ENCODE measurements around the gene NDEL1.

Gene NDEL1

DNA sequence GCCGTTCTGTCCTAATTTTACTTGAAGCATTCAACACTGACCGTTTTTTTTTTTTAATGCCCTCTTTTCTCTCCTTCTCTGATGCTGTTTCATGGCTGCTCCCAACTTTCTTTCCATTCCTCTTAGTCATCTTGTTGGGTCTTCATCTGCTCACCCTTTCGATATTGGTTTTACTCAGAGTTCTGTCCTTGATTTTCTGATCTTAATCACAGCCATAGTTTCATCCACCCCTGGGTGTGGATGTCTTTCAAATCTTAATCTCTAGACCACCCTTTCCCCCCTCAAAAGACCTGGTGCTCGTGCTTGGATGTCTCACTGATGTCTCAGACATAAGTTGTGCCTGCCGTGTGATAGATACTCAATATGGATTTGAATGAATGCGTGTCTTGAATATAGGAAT is 22.4 kb downstream of the NDEL1 start:
- no peak for DNase-seq
- ATAC-seq: no peak
- Mint-ChIP-seq H3K27ac (no peak overlapping the region), H3K36me3 (ENCODE audit: low read depth) (peaks cover 47% of the 10 kb centered on the region), H3K27me3 (no peaks in the 10 kb centered on the region), H3K4me1 (peaks cover 9% of the 10 kb centered on the region), H3K9me3 (no peaks in the 10 kb centered on the region), H3K4me3 (no peak overlapping the region)

DNA sequence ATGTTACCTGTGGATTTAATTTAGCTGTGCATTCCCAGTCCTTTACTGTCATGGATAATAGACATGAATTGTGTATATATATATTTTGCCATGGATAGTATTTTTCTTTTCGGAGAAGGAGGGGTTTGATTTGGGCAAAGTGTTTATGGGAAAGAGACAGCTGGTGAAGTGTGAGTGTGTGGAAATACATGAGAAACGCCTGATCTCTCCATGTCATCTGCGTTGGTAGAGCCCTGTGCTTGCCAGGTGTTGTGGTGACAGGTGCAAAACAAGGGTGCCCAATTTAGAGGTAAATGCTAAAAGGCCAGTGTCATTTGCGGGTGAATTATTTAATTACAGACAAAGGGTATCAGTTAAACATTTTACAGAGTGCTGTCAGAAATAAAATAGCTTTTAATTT is 23.4 kb downstream of the NDEL1 start:
- ATAC-seq: no peak
- no peaks in the 10 kb centered on the region for H3K9me3 Mint-ChIP-seq
- peaks cover 51% of the 10 kb centered on the region for H3K36me3 Mint-ChIP-seq (ENCODE audit: low read depth)
- H3K27me3 Mint-ChIP-seq: no peaks in the 10 kb centered on the region
- DNase-seq: no peak
- H3K4me1 Mint-ChIP-seq: peaks cover 9% of the 10 kb centered on the region
- no peak overlapping the region for H3K4me3 Mint-ChIP-seq
- no peak overlapping the region for H3K27ac Mint-ChIP-seq

DNA sequence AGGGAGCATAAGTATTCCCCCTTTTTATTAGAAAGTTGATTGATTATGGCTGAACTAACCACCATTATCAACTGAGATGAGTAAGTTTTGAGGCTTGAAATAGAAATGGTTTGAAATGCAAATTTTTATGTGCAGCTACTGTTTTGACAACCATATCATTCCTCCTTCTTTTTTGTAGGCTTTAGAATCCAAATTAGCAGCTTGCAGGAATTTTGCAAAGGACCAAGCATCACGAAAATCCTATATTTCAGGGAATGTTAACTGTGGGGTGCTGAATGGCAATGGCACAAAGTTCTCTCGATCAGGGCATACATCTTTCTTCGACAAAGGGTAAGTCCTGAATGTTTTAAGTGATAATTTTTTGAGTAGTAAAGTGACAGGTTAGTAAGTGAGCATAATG is 24.1 kb downstream of the NDEL1 start:
- no peak overlapping the region for H3K27ac Mint-ChIP-seq
- H3K4me3 Mint-ChIP-seq: no peak overlapping the region
- H3K27me3 Mint-ChIP-seq: no peaks in the 10 kb centered on the region
- DNase-seq (no peak), ATAC-seq (no peak)
- H3K36me3 Mint-ChIP-seq (ENCODE audit: low read depth): peaks cover 47% of the 10 kb centered on the region
- no peaks in the 10 kb centered on the region for H3K9me3 Mint-ChIP-seq
- peaks cover 9% of the 10 kb centered on the region for H3K4me1 Mint-ChIP-seq

DNA sequence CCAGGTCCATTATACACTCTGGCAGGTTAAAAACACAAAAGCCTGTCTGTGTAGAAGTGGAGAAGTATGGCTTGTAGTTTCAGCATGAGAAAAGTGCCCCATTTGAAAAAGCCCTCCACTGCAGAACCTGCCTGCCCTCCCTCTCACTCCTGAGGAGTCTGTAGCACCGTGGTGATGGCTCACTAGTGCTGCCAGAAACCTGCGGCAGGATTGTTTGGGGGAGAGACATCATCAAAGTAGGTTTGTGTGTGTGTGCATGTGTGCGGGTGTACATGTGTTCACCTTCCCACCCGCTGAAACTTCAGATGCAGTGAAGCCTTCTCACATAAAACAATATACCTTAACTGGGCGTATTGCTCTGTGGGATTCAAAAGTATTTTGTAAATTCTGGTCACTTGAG is 26.9 kb downstream of the NDEL1 start:
- H3K27me3 Mint-ChIP-seq: no peaks in the 10 kb centered on the region
- peaks cover 29% of the 10 kb centered on the region for H3K36me3 Mint-ChIP-seq (ENCODE audit: low read depth)
- H3K4me3 Mint-ChIP-seq: no peak overlapping the region
- ATAC-seq (no peak), DNase-seq (no peak)
- no peaks in the 10 kb centered on the region for H3K9me3 Mint-ChIP-seq
- H3K27ac Mint-ChIP-seq: no peak overlapping the region
- H3K4me1 Mint-ChIP-seq: peaks cover 5% of the 10 kb centered on the region

DNA sequence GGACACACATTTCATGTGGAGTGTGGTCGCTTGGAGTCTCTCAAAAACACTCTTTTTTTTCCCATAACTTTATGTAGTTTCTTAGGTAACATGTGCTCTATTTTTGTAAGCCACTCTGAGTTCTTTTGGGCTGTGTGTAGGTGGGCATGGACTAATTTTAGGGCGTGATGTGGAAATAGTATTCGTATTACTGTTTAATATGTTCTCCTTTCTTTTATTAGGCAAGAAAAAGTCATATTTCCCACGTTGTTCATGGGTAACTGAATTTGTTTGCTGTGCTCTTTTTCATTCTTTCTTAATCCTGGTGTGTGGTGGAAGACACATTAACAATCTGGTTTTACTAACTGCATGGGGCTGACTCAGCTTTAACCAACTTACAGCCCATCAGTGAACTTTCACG is 27.4 kb downstream of the NDEL1 start:
- H3K9me3 Mint-ChIP-seq: no peaks in the 10 kb centered on the region
- DNase-seq (no peak), ATAC-seq (no peak)
- H3K4me1 Mint-ChIP-seq: peaks cover 3% of the 10 kb centered on the region
- H3K36me3 Mint-ChIP-seq (ENCODE audit: low read depth): peaks cover 32% of the 10 kb centered on the region
- H3K27ac Mint-ChIP-seq: peak overlapping the region; percentile 7
- H3K4me3 Mint-ChIP-seq: no peak overlapping the region
- no peaks in the 10 kb centered on the region for H3K27me3 Mint-ChIP-seq

DNA sequence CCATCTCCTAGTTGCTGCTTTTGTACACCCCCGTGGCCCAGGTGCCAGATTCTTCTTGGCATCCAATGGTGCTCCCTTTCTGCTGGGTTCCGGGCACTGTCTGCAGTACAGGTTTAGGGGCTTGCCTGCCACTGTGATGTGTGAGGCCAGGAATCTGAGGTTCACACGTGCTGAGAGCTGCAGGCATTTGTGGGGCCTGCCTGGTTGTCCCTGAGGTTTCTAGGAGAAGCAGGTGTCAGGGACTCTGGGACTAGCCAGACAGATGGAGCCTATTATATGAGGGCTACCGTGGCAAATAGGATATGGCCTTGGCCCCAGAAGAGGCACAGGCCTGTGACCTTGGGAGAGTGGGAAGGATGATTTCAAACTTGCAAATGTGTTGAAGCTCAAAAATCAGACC is 29.3 kb downstream of the NDEL1 start:
- no peaks in the 10 kb centered on the region for H3K9me3 Mint-ChIP-seq
- no peak for DNase-seq
- no peak overlapping the region for H3K4me3 Mint-ChIP-seq
- no peaks in the 10 kb centered on the region for H3K4me1 Mint-ChIP-seq
- ATAC-seq: no peak
- H3K27me3 Mint-ChIP-seq: no peaks in the 10 kb centered on the region
- peaks cover 26% of the 10 kb centered on the region for H3K36me3 Mint-ChIP-seq (ENCODE audit: low read depth)
- no peak overlapping the region for H3K27ac Mint-ChIP-seq

- Mint-ChIP-seq H3K4me3 (no peak overlapping the region), H3K36me3 (ENCODE audit: low read depth) (peaks cover 24% of the 10 kb centered on the region), H3K27ac (no peak overlapping the region), H3K27me3 (no peaks in the 10 kb centered on the region), H3K4me1 (no peaks in the 10 kb centered on the region), H3K9me3 (no peaks in the 10 kb centered on the region)
- ATAC-seq: no peak
- no peak for DNase-seq
Observed at GRCh38 chr17:8465356-8465755, 29.7 kb downstream of the NDEL1 start.

DNA sequence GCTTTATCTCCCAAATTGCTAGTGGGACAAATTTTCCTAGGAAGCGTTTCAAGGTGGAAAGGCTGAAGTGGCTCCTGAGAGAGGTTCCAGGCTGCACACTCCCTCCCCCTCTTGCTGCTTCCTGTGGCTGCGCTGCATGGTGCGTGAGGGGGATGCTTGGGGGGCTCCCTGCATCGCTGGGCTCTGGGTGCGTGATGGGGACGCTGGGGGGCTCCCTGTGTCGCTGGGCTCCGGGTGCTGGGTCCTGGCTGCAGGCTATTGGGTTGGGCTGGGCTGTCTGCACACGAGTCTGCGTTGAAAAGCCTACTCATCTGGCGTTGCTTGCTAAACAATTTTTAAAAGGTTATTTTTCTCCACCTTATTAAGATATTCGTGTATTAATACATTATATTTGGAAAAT is 30.1 kb downstream of the NDEL1 start:
- no peaks in the 10 kb centered on the region for H3K4me1 Mint-ChIP-seq
- H3K4me3 Mint-ChIP-seq: no peak overlapping the region
- no peak overlapping the region for H3K27ac Mint-ChIP-seq
- H3K36me3 Mint-ChIP-seq (ENCODE audit: low read depth): peaks cover 24% of the 10 kb centered on the region
- ATAC-seq: no peak
- H3K27me3 Mint-ChIP-seq: no peaks in the 10 kb centered on the region
- H3K9me3 Mint-ChIP-seq: no peaks in the 10 kb centered on the region
- no peak for DNase-seq

GRCh38 chr17:8466456-8466855 is 30.8 kb downstream of the NDEL1 start:
- no peak overlapping the region for H3K4me3 Mint-ChIP-seq
- no peak for DNase-seq
- no peak for ATAC-seq
- H3K27me3 Mint-ChIP-seq: no peaks in the 10 kb centered on the region
- H3K27ac Mint-ChIP-seq: no peak overlapping the region
- H3K9me3 Mint-ChIP-seq: no peaks in the 10 kb centered on the region
- H3K36me3 Mint-ChIP-seq (ENCODE audit: low read depth): peaks cover 22% of the 10 kb centered on the region
- no peaks in the 10 kb centered on the region for H3K4me1 Mint-ChIP-seq

- H3K36me3 Mint-ChIP-seq (ENCODE audit: low read depth): peaks cover 19% of the 10 kb centered on the region
- no peaks in the 10 kb centered on the region for H3K4me1 Mint-ChIP-seq
- no peaks in the 10 kb centered on the region for H3K9me3 Mint-ChIP-seq
- H3K4me3 Mint-ChIP-seq: no peak overlapping the region
- H3K27ac Mint-ChIP-seq: no peak overlapping the region
- DNase-seq (no peak), ATAC-seq (no peak)
- no peaks in the 10 kb centered on the region for H3K27me3 Mint-ChIP-seq
Observed at GRCh38 chr17:8466873-8467272, 31.2 kb downstream of the NDEL1 start.

GRCh38 chr17:8467527-8467926 is 31.8 kb downstream of the NDEL1 start:
- ATAC-seq (no peak), DNase-seq (no peak)
- no peaks in the 10 kb centered on the region for H3K4me1 Mint-ChIP-seq
- no peak overlapping the region for H3K4me3 Mint-ChIP-seq
- no peaks in the 10 kb centered on the region for H3K27me3 Mint-ChIP-seq
- H3K36me3 Mint-ChIP-seq (ENCODE audit: low read depth): peaks cover 19% of the 10 kb centered on the region
- no peak overlapping the region for H3K27ac Mint-ChIP-seq
- H3K9me3 Mint-ChIP-seq: no peaks in the 10 kb centered on the region

GRCh38 chr17:8468127-8468526 is 32.4 kb downstream of the NDEL1 start:
- H3K27me3 Mint-ChIP-seq: no peaks in the 10 kb centered on the region
- no peak overlapping the region for H3K27ac Mint-ChIP-seq
- H3K4me1 Mint-ChIP-seq: no peaks in the 10 kb centered on the region
- H3K9me3 Mint-ChIP-seq: no peaks in the 10 kb centered on the region
- H3K4me3 Mint-ChIP-seq: no peak overlapping the region
- DNase-seq (no peak), ATAC-seq (no peak)
- H3K36me3 Mint-ChIP-seq (ENCODE audit: low read depth): peaks cover 15% of the 10 kb centered on the region

DNA sequence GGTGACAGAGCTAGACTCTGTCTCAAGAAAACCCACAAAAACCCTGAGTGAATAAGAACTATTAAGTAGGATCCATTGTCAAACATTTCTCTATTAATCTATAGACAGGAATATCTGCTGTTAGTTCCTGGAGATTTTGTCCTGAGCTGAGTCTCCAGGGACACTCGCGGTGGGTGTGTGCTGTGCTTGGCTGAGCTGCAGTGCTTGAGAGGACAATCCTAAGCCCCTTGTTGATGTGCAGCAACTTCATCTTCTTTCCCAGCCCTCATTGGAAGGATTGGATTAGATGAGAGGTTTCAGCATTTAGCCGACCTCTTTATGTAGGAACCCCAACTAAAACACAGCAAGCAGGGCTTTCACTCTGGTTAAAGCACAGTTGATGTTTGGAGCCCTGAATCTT is 33.3 kb downstream of the NDEL1 start:
- Mint-ChIP-seq H3K27me3 (no peaks in the 10 kb centered on the region), H3K4me3 (no peak overlapping the region), H3K4me1 (no peaks in the 10 kb centered on the region), H3K27ac (no peak overlapping the region), H3K9me3 (no peaks in the 10 kb centered on the region), H3K36me3 (ENCODE audit: low read depth) (peaks cover 16% of the 10 kb centered on the region)
- ATAC-seq (no peak), DNase-seq (no peak)

DNA sequence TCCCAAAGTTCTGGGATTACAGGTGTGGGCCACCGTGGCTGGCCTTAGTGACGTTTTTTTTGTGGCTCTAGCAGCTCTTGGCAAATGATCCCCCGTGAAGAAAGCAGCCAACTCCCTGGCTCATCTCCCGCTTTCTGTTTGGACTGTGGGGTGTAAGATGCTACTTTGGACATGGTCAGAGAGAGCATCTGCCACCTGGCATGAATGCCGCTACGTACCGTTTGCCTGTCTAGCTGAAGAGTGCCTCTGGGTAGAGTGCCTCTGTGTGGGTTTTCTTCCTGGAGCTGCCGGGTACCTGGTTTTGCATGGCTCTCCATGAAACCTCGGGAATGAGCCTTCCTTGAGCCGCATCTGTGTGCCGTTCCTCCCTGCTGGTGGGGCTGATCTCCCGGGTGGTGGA is 34.3 kb downstream of the NDEL1 start:
- no peak for DNase-seq
- Mint-ChIP-seq H3K36me3 (ENCODE audit: low read depth) (peaks cover 21% of the 10 kb centered on the region), H3K27me3 (no peaks in the 10 kb centered on the region), H3K9me3 (no peaks in the 10 kb centered on the region), H3K27ac (no peak overlapping the region), H3K4me1 (no peaks in the 10 kb centered on the region), H3K4me3 (no peak overlapping the region)
- ATAC-seq: no peak

DNA sequence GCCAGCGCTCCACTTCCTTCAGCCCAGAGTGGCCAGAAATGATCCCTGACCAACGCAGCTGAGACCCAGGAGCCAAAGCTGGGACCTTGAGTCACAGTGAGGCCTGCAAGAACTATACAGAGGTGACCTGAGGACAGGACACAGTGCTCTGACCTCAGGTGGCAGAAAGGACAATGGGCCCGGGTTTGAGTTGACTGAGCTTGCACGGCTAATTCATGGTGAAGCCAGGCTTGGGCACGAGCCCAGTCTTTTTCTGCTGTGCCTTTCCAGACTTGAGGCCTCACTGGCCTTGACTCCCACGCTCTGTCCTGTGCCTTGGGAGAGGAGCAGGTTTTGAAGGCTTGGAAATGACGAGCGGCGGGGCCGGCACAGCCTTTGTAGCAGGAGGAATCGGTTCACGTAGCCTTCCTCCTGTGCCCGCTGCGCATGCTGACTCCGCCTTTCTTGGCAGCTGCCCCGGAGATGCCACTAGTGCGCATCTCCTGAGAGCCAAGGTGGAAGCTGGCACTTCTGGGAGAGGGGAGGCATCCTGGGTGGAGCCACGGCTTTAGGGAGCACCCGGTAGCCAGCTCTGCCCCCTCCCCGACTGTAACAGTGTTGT is 34.9 kb downstream of the NDEL1 start:
- ATAC-seq (no peak), DNase-seq (no peak)
- Mint-ChIP-seq H3K27me3 (no peaks in the 10 kb centered on the region), H3K36me3 (ENCODE audit: low read depth) (peaks cover 26% of the 10 kb centered on the region), H3K27ac (no peak overlapping the region), H3K4me1 (no peaks in the 10 kb centered on the region), H3K4me3 (no peak overlapping the region), H3K9me3 (no peaks in the 10 kb centered on the region)

DNA sequence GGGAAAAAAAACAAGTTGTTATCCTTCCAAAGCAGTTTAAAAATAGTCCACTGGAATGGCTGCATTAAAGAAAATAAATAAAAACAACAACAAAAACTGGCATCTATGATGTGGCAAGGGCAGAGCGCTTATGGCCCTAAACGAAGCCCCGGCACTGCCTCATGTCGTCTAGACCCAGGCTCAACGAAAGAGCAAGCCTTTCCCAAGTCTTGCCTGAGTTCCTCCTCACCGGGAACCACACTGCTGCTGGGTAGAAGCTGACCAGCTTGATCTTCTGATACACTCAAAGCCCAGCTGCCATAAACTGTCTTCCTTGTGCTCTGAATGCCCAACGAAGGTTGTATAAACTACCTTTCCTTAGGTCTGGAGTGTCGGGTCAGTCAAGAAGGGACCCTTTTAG is 37.0 kb downstream of the NDEL1 start:
- no peak for ATAC-seq
- no peaks in the 10 kb centered on the region for H3K27me3 Mint-ChIP-seq
- no peaks in the 10 kb centered on the region for H3K4me1 Mint-ChIP-seq
- H3K9me3 Mint-ChIP-seq: no peaks in the 10 kb centered on the region
- no peak for DNase-seq
- peaks cover 27% of the 10 kb centered on the region for H3K36me3 Mint-ChIP-seq (ENCODE audit: low read depth)
- H3K27ac Mint-ChIP-seq: no peak overlapping the region
- no peak overlapping the region for H3K4me3 Mint-ChIP-seq
